GM11168 (cell line): ENCODE measurements around the gene DERL2.
"Not testable (repeated sequence)": the region's sequence is repeated elsewhere in the genome, so short reads cannot be mapped to it uniquely, and the experiment has no call there.

Experiments
- in situ Hi-C: fragments of 300-500 bp; cut with MboI; formaldehyde crosslinking; loops from one replicate; pipeline ENCODE4 v1.12.0; 2022; ENCODE audit warnings: low sequenced_read_pairs; ENCODE audit not compliant: unreplicated experiment

The DERL2 gene

GRCh38 chr17:5439446-5439764, 46.6 kb downstream of the DERL2 start:
- in situ Hi-C loops = no loop called here

- in situ Hi-C loops = no loop called here
Measured at GRCh38 chr17:5438716-5439445, 47.1 kb downstream of the DERL2 start, which contains the start of gene C1QBP. TSS of gene C1QBP (minus strand) at chr17:5439155. CDS start at chr17:5439073, 82 bp downstream.

DNA sequence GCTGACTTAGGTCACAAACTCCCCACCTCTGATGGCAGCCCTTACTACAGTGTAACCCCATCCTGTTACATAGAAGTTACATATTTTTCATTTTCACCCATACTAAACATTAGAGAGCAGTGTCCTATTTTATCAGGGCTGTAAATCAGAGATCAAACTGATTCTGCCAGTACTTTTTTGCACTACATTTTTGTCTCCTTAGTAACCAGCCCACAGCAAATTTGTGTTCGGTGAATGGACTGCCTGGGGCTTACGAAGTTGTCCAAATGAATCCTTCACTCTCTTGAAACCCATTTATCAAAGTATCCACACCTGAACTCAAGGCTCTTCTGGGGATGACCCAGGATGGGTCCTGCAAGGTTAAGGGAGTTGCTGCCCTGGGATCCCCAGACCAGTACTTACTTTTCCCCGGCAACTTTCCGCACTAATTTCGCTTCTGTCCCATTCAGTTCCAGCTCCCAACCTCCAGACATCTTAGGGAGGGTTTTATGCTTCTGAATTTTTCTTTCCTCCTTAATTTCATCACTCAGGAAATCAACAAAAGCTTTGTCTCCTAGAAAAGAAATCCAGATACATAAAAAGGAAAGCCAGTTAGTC, 48.2 kb downstream of the DERL2 start:
- in situ Hi-C loops = no loop called here

GRCh38 chr17:5435781-5436315, 50.1 kb downstream of the DERL2 start:
- in situ Hi-C loops = not testable (repeated sequence)

DNA sequence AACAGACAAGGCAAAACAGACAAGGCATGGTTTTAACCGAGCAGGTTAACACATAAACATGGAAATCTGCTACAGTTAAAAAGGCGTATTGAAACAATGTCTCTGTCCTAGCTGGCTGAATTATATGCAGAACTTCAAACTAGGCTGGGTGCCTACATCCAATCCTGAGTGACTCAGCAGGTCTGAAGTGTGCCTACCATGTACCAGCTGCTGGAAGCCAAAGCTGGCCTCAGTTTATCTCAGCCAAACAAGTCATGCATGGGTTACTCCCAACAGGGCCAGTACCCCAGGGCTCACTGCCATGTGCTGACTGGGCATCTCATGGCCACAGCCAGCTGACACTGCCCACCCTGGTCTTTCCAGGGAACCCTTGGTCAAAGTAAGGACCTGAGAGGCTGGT, 51.0 kb downstream of the DERL2 start:
- in situ Hi-C loops = no loop called here

- in situ Hi-C loops = no loop called here
Measured at GRCh38 chr17:5431949-5432556, 53.9 kb downstream of the DERL2 start.

GRCh38 chr17:5431234-5431633, 54.7 kb downstream of the DERL2 start:
- in situ Hi-C loops = not testable (repeated sequence)

- in situ Hi-C loops = no loop called here
Measured at GRCh38 chr17:5430413-5430999, 55.5 kb downstream of the DERL2 start.

GRCh38 chr17:5429191-5429887, 56.6 kb downstream of the DERL2 start:
- in situ Hi-C loops = loop anchor here (10.0 kb wide), 1 partner anchor 185 kb away; no protein-coding TSS in a partner anchor

GRCh38 chr17:5425826-5426225, 60.2 kb downstream of the DERL2 start:
- in situ Hi-C loops = loop anchor here (10.0 kb wide), 1 partner anchor 181 kb away; no protein-coding TSS in a partner anchor

- in situ Hi-C loops = loop anchor here (10.0 kb wide), 1 partner anchor 180 kb away; no protein-coding TSS in a partner anchor
Measured at GRCh38 chr17:5424909-5425308, 61.1 kb downstream of the DERL2 start.

GRCh38 chr17:5422505-5422904, 63.5 kb downstream of the DERL2 start:
- in situ Hi-C loops = loop anchor here (10.0 kb wide), 1 partner anchor 178 kb away; no protein-coding TSS in a partner anchor
